GM12864 (cell line): ENCODE results near the gene CAPN2.

Source experiments
- DNase-seq: peaks from one replicate; pipeline ENCODE4 v3.0.0-alpha.2; 2011; ENCODE audit warnings: low read depth
- H3K4me3 ChIP-seq: 2 replicates; pipeline ENCODE4 v1.5.1; 2011; ENCODE audit warnings: mild to moderate bottlenecking, low read depth, low read length, control low read depth
- TF ChIP-seq, protein P1 (sequence below): IDR thresholded peaks from 2 replicates; pipeline ENCODE4 v1.5.1; 2011; ENCODE audit warnings: low read depth, mild to moderate bottlenecking, moderate library complexity, low read length, control low read depth, inconsistent platforms; ENCODE audit errors: missing control alignments

Gene CAPN2

DNA sequence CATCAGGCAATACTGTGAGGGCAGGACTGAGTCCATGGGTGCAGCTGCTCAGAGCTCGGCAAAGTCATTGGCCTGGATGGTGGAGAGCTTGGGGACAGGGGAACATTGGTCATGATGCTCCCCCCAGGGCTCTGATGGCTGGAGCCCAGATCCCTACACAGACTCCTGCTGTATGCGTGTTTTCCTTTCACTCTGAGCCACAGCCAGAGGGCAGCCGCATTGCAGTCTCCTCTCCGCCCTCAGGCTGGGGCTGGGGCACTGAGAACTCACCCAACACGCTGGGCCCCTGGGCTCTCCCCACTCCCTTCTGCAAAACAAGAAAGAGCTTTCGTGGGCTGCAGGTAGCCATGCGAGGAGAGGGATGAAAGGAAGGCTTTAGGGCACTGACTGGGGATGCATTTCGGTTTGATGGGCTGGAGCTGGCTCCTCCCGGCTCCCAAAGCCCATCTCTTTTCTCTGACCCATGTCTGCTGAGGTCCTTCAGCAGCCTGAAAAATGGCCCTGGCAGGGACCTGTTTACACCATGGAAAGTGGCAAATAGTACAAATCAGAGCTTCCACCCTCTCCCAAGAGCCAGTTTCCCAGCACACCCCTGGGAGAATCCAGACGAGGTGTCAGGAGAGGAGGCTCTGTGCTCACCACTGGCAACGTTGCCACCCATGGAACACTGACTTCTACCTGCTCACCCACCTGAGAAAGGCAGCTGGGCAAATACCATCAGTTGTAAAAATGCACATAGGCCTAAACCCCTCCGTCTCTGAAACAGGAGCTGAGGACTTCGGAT, 43.8 kb downstream of the CAPN2 start:
- DNase-seq, result no peak
- TF ChIP-seq, protein P1, sequence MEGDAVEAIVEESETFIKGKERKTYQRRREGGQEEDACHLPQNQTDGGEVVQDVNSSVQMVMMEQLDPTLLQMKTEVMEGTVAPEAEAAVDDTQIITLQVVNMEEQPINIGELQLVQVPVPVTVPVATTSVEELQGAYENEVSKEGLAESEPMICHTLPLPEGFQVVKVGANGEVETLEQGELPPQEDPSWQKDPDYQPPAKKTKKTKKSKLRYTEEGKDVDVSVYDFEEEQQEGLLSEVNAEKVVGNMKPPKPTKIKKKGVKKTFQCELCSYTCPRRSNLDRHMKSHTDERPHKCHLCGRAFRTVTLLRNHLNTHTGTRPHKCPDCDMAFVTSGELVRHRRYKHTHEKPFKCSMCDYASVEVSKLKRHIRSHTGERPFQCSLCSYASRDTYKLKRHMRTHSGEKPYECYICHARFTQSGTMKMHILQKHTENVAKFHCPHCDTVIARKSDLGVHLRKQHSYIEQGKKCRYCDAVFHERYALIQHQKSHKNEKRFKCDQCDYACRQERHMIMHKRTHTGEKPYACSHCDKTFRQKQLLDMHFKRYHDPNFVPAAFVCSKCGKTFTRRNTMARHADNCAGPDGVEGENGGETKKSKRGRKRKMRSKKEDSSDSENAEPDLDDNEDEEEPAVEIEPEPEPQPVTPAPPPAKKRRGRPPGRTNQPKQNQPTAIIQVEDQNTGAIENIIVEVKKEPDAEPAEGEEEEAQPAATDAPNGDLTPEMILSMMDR, result no peak

GRCh38 chr1:223756806-223757700, 44.7 kb downstream of the CAPN2 start:
- TF ChIP-seq, protein P1, result no peak
- no peak overlapping the region for H3K4me3 ChIP-seq
- no peak for DNase-seq

More for the DNA sequence above, 43.8 kb downstream of the CAPN2 start:
- H3K4me3 ChIP-seq, result no peak overlapping the region

DNA sequence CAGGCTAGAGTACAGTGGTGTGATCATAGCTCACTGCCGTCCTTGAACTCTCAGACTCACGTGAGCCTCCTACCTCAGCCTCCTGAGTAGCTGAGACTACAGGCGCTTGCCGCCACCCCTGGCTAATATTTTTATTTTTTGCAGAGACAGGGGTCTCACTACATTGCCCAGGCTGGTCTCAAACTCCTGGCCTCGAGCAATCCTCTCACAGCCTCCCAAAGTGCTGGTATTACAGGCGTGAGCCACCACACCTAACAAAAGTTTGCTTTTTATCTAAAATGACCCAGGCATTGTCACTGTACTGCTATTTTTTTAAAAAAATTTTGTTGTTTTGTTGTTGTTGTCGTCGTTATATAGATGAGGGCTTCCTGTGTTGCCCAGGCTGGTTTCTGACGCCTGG, 46.4 kb downstream of the CAPN2 start:
- no peak for DNase-seq
- no peak overlapping the region for H3K4me3 ChIP-seq
- TF ChIP-seq, protein P1, result no peak

DNA sequence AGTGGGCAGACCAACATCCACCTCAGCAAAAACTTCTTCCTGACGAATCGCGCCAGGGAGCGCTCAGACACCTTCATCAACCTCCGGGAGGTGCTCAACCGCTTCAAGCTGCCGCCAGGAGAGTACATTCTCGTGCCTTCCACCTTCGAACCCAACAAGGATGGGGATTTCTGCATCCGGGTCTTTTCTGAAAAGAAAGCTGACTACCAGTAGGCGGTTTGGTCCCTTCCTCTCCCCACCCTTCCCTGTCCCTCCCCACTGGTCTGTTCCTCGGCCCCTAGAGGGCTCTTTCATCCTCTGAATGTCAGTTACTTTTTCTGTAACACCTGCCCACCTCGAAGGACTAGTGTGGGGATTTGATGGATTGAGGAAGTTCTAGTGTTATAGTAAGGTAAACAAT, 46.9 kb downstream of the CAPN2 start:
- TF ChIP-seq, protein P1, result no peak

GRCh38 chr1:223760833-223761232, 48.5 kb downstream of the CAPN2 start:
- TF ChIP-seq, protein P1, result no peak
- DNase-seq, result no peak
- H3K4me3 ChIP-seq, result no peak overlapping the region

More for the DNA sequence above, 46.9 kb downstream of the CAPN2 start:
- no peak overlapping the region for H3K4me3 ChIP-seq
- DNase-seq, result no peak

DNA sequence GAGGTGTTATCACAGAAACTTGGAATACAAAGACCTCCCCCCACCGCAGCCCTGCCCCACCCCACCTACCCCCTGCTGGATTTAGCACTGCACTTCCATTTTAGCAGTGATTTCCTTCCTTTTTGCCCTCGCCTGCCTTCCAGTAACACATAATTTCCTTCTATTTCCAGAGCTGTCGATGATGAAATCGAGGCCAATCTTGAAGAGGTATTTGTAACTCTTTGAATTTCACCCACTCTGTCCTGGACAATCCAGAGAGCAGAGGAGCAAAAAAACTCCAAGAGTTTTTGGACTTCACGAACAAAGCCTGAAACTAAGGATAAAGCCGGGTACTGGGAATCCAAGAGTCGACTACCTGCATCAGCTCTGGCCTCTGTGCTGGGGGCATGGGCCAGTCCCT, 49.1 kb downstream of the CAPN2 start:
- H3K4me3 ChIP-seq, result no peak overlapping the region
- TF ChIP-seq, protein P1, result no peak
- DNase-seq, result no peak
